ENCODE results near the gene FAM228B.
"Not testable (repeated sequence)": the region's sequence is repeated elsewhere in the genome, so short reads cannot be mapped to it uniquely, and the experiment has no call there.

Gene FAM228B

GRCh38 chr2:24123195-24123921, at the start of gene FAM228B, which contains the start of gene PFN4:
Gene FAM228B (plus strand): TSS chr2:24123469. CDS start chr2:24124362, 893 bp downstream.
Gene PFN4 (minus strand): TSS chr2:24123334. CDS start chr2:24122535, 799 bp downstream.
- in situ Hi-C loops (cut with HindIII; ENCODE audit: low pct_ligation_motif_present, low pct_unique_long_range_greater_than_20kb, low sequenced_read_pairs): no loop called here
- DNase-seq: peak; percentile 88

GRCh38 chr2:24073816-24074215, 49.5 kb upstream of the FAM228B start:
- in situ Hi-C loops (cut with HindIII; ENCODE audit: low pct_ligation_motif_present, low pct_unique_long_range_greater_than_20kb, low sequenced_read_pairs): no loop called here
- DNase-seq: no peak

DNA sequence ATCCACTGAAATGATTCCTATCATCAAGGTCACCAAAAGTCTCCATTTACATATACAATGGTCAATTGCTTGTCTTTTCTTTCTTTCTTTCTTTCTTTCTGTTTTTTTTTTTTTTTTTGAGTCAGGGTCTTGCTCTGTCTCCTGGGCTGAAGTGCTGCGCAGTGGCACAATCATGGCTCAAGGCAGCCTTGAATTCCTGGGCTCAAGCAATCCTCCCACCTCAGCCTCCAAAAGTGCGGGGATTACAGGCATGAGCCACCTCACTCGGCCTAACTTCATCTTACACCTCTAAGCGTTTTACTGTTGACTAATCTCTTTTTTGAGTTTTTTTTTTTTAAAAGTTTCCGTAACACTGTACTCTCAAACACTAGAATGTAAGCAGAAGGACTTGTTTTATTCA, 48.0 kb upstream of the FAM228B start:
- DNase-seq: no peak
- in situ Hi-C loops (cut with HindIII; ENCODE audit: low pct_ligation_motif_present, low pct_unique_long_range_greater_than_20kb, low sequenced_read_pairs): no loop called here

- in situ Hi-C loops (cut with HindIII; ENCODE audit: low pct_ligation_motif_present, low pct_unique_long_range_greater_than_20kb, low sequenced_read_pairs): no loop called here
Observed at GRCh38 chr2:24075915-24076848, 47.1 kb upstream of the FAM228B start, which contains the start of gene SF3B6. Gene SF3B6 (minus strand): TSS chr2:24076326. CDS start chr2:24076229, 97 bp downstream.

DNA sequence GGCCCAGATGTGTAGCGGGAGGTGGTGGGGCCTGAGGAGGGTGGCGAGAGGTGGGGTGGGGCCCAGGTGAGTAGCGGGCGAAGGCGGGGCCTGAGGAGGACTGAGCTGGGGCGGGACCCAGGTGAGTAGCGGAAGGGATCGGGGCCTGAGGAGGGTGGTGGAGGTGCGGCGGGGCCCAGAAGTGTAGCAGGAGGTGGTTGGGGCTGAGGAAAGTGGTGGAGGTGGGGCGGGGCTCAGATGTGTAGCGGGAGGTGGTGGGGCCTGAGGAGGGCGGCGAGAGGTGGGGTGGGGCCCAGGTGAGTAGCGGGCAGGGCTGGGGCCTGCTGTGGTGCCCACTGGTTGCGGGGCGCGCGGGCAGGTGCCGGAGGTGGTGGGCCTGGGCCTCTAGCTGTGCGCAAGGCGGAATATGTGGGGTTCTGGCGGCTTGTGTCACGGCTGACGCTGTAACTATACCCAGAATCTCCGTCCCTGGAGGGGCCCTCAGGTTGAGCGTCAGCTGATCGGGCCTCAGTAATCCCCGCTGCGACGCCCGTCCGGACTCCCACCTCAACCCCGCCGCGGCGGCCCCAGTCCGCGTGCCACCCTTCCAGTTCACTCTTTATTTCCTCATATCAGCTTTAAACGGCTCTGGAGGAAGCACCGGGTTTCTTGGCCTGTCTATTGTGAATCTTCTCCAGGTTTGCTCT, 46.3 kb upstream of the FAM228B start:
- DNase-seq: no peak
- in situ Hi-C loops (cut with HindIII; ENCODE audit: low pct_ligation_motif_present, low pct_unique_long_range_greater_than_20kb, low sequenced_read_pairs): no loop called here

More at GRCh38 chr2:24075915-24076848, 47.1 kb upstream of the FAM228B start, which contains the start of gene SF3B6:
- DNase-seq: peak; percentile 100

DNA sequence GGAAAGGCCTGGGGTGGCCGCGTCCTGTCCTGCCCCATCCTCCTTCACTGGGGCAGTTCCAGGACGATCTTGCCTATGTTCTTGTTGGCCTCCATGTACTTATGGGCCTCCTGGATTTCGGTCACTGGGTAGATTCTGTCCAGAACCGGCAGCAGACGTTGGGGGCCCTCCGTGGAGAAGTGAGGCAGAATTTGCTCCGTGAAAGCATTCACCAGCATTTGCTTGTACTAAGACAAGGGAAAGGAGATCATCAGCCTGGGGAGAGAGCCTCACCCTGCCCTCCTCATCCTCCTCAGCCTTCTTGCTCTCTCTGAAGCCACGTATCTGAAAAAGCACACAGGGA, 45.8 kb upstream of the FAM228B start:
- no peak for DNase-seq
- in situ Hi-C loops (cut with HindIII; ENCODE audit: low pct_ligation_motif_present, low pct_unique_long_range_greater_than_20kb, low sequenced_read_pairs): no loop called here

- DNase-seq: no peak
Observed at GRCh38 chr2:24077879-24078278, 45.4 kb upstream of the FAM228B start.

GRCh38 chr2:24080701-24081100, 42.6 kb upstream of the FAM228B start:
- in situ Hi-C loops (cut with HindIII; ENCODE audit: low pct_ligation_motif_present, low pct_unique_long_range_greater_than_20kb, low sequenced_read_pairs): no loop called here
- no peak for DNase-seq

More at GRCh38 chr2:24077879-24078278, 45.4 kb upstream of the FAM228B start:
- in situ Hi-C loops (cut with HindIII; ENCODE audit: low pct_ligation_motif_present, low pct_unique_long_range_greater_than_20kb, low sequenced_read_pairs): no loop called here

DNA sequence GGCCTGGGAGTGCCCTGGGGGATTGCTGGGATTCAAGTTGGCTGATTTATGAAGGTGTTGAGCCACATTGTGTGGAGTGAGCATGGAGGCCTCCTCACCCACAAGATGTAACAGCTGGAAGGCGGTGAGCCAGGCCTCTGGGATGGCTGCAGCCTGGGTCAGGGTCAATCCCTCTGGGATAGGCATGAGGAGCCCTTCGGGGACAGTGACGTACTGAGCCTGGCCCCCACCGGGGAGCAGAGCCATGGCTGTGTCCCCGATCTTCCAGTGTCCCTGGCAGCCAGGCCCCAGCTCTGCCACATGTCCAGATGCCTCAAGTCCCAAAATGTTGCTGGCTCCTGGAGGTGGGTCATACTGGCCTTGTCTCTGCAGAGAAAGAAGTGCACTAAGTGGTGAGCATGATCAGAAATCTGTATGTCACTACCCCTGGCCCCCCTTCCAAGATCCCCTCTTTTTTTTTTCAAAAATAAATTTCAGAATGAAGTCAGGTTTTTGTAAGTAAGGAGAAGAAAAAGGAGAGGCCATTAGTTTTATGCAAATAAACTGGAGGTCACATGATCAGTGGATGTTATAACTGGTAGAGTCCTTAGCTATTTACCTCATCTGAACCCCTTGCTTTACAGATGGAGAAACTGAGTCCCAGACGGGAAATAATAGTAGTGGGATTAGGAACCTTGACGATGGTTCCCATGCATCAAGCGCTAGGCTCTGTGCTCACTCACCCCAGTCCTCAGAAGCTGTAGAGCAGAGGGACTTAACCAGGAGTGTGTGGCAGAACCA, 40.3 kb upstream of the FAM228B start:
- in situ Hi-C loops (cut with HindIII; ENCODE audit: low pct_ligation_motif_present, low pct_unique_long_range_greater_than_20kb, low sequenced_read_pairs): no loop called here

GRCh38 chr2:24083567-24084385, 39.5 kb upstream of the FAM228B start:
- in situ Hi-C loops (cut with HindIII; ENCODE audit: low pct_ligation_motif_present, low pct_unique_long_range_greater_than_20kb, low sequenced_read_pairs): no loop called here
- peak; percentile 94 for DNase-seq

More for the DNA sequence above, 40.3 kb upstream of the FAM228B start:
- no peak for DNase-seq

DNA sequence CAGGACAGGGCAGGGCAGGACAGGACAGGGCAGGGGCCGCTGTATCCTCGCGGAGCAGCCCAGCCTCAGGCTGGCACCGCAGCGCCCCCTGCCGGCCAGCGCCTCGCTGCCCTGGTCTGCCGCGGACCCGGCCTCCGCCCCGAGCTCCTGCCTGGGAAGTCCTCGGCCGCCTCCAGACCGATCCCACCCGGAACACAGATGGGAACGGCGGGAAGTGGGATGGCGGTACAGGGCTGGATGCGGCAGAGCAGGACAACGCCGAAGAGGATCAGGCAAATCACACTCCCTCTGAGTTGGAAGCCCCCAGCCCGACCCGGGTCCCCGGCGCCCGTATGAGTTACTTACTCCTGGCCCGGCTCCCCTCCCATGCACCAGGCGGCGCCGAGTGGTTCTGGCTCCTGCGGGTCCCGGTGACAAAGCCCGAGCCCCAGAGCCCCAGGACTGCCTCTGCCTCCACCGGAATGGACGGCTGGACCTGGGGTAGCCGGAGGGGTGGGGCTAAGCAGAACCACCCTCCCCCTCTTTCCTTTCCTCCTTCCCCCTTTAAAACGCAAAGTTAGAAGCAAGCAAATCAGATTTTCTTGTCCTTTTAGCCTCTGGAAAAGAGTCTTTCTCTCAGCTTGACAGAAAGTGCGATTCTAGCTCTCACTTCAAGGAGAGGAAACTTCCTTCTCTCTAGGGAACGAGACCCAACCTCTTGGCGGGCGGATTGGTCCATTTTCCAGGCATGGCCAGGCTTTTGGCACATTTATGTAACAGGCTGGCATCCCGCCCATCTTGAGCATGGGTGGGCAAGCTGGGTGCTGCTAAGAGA, 38.7 kb upstream of the FAM228B start, which contains the start of gene TP53I3:
Gene TP53I3 (minus strand): TSS at position 449 of the 814 bp plus-strand sequence. CDS start 508 bp downstream, outside the sequence.
- in situ Hi-C loops (cut with HindIII; ENCODE audit: low pct_ligation_motif_present, low pct_unique_long_range_greater_than_20kb, low sequenced_read_pairs): no loop called here
- peak; percentile 90 for DNase-seq

DNA sequence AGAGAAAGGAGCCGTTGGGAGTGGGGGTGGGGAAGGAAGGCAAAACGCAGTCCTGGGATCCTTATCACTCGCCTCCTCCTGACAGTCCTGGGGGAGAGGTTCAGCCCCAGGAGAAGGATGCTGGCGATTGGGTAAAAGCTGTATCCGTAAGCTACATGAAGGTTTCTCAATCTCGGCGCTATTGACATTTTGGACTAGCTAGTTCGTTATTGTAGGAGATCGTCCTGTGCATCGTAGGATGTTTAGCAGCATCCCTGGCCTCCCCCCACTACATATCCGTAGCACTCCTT, 38.1 kb upstream of the FAM228B start:
- no peak for DNase-seq
- in situ Hi-C loops (cut with HindIII; ENCODE audit: low pct_ligation_motif_present, low pct_unique_long_range_greater_than_20kb, low sequenced_read_pairs): no loop called here

GRCh38 chr2:24086241-24086640, 37.0 kb upstream of the FAM228B start:
- no peak for DNase-seq
- in situ Hi-C loops (cut with HindIII; ENCODE audit: low pct_ligation_motif_present, low pct_unique_long_range_greater_than_20kb, low sequenced_read_pairs): no loop called here

GRCh38 chr2:24087032-24087431, 36.2 kb upstream of the FAM228B start:
- DNase-seq: no peak
- in situ Hi-C loops (cut with HindIII; ENCODE audit: low pct_ligation_motif_present, low pct_unique_long_range_greater_than_20kb, low sequenced_read_pairs): no loop called here

GRCh38 chr2:24088821-24089359, 34.4 kb upstream of the FAM228B start:
- in situ Hi-C loops (cut with HindIII; ENCODE audit: low pct_ligation_motif_present, low pct_unique_long_range_greater_than_20kb, low sequenced_read_pairs): no loop called here
- DNase-seq: no peak

- DNase-seq; in situ Hi-C loops (cut with HindIII; ENCODE audit: low pct_ligation_motif_present, low pct_unique_long_range_greater_than_20kb, low sequenced_read_pairs): not testable (repeated sequence)
Observed at GRCh38 chr2:24093270-24093669, 30.0 kb upstream of the FAM228B start.
